ENCODE measurements around the gene ITPRIP.
A peak's percentile ranks its signal among the peaks of the same experiment; 100 is the strongest.

ITPRIP gene

GRCh38 chr10:104317269-104317710 is 21.0 kb downstream of the ITPRIP start:
- no peak overlapping the region for H3K4me3 ChIP-seq (ENCODE audit: severe bottlenecking)
- ATAC-seq (ENCODE audit: low read depth) (no peak), DNase-seq (ENCODE audit: low spot score) (no peak)
- TF ChIP-seq CTCF (IDR thresholded peaks at IDR 0.05; ENCODE audit: poor library complexity, severe bottlenecking) = no peak
- H3K4me1 ChIP-seq (ENCODE audit: insufficient read depth, poor library complexity, severe bottlenecking) = peaks cover 43% of the 10 kb centered on the region
- H3K27ac ChIP-seq (ENCODE audit: poor library complexity, severe bottlenecking) = peak overlapping the region; percentile 99
- H3K9me3 ChIP-seq (ENCODE audit: severe bottlenecking) = no peaks in the 10 kb centered on the region
- H3K36me3 ChIP-seq (ENCODE audit: low read depth) = peaks cover 43% of the 10 kb centered on the region
- H3K27me3 ChIP-seq (ENCODE audit: insufficient read depth, poor library complexity, severe bottlenecking) = no peaks in the 10 kb centered on the region

GRCh38 chr10:104316321-104317099 is 21.8 kb downstream of the ITPRIP start:
- no peak for DNase-seq (ENCODE audit: low spot score)
- Histone ChIP-seq H3K9me3 (ENCODE audit: severe bottlenecking) (no peaks in the 10 kb centered on the region), H3K4me1 (ENCODE audit: insufficient read depth, poor library complexity, severe bottlenecking) (peaks cover 35% of the 10 kb centered on the region), H3K27me3 (ENCODE audit: insufficient read depth, poor library complexity, severe bottlenecking) (no peaks in the 10 kb centered on the region), H3K36me3 (ENCODE audit: low read depth) (peaks cover 51% of the 10 kb centered on the region), H3K4me3 (ENCODE audit: severe bottlenecking) (no peak overlapping the region), H3K27ac (ENCODE audit: poor library complexity, severe bottlenecking) (peak overlapping the region; percentile 99)
- no peak for ATAC-seq (ENCODE audit: low read depth)
- no peak for TF ChIP-seq CTCF (IDR thresholded peaks at IDR 0.05; ENCODE audit: poor library complexity, severe bottlenecking)

GRCh38 chr10:104315486-104315921 is 22.8 kb downstream of the ITPRIP start:
- H3K36me3 ChIP-seq (ENCODE audit: low read depth) = peaks cover 52% of the 10 kb centered on the region
- ATAC-seq (ENCODE audit: low read depth) = no peak
- H3K9me3 ChIP-seq (ENCODE audit: severe bottlenecking) = no peaks in the 10 kb centered on the region
- H3K4me1 ChIP-seq (ENCODE audit: insufficient read depth, poor library complexity, severe bottlenecking) = peaks cover 27% of the 10 kb centered on the region
- no peaks in the 10 kb centered on the region for H3K27me3 ChIP-seq (ENCODE audit: insufficient read depth, poor library complexity, severe bottlenecking)
- no peak for DNase-seq (ENCODE audit: low spot score)
- H3K4me3 ChIP-seq (ENCODE audit: severe bottlenecking) = no peak overlapping the region
- H3K27ac ChIP-seq (ENCODE audit: poor library complexity, severe bottlenecking) = no peak overlapping the region
- TF ChIP-seq CTCF (IDR thresholded peaks at IDR 0.05; ENCODE audit: poor library complexity, severe bottlenecking) = no peak

- no peak overlapping the region for H3K27ac ChIP-seq (ENCODE audit: poor library complexity, severe bottlenecking)
- no peaks in the 10 kb centered on the region for H3K27me3 ChIP-seq (ENCODE audit: insufficient read depth, poor library complexity, severe bottlenecking)
- no peak for ATAC-seq (ENCODE audit: low read depth)
- no peaks in the 10 kb centered on the region for H3K9me3 ChIP-seq (ENCODE audit: severe bottlenecking)
- H3K4me3 ChIP-seq (ENCODE audit: severe bottlenecking) = no peak overlapping the region
- DNase-seq (ENCODE audit: low spot score) = no peak
- TF ChIP-seq CTCF (IDR thresholded peaks at IDR 0.05; ENCODE audit: poor library complexity, severe bottlenecking) = no peak
- H3K36me3 ChIP-seq (ENCODE audit: low read depth) = peaks cover 57% of the 10 kb centered on the region
- peaks cover 20% of the 10 kb centered on the region for H3K4me1 ChIP-seq (ENCODE audit: insufficient read depth, poor library complexity, severe bottlenecking)
These were observed 23.4 kb downstream of the ITPRIP start for GRCh38 chr10:104314591-104315485.

Measured in RWPE2 (cell line).